Coronary artery (tissue), 2 donors: ENCODE measurements around the gene MGMT.
A peak's percentile ranks its signal among the peaks of the same experiment; 100 is the strongest.

Source experiments
- DNase-seq: peaks from one replicate; pipeline ENCODE4 v3.0.0-alpha.2; 2017; ENCODE audit warnings: low spot score
- H3K27ac ChIP-seq, 2 donors: fragments of 200-600 bp; sonication (generic); one replicate each; pipeline ENCODE4 v1.5.1; 2016 to 2019
- H3K4me3 ChIP-seq: fragments of 200-600 bp; sonication (generic); 2 replicates; pipeline ENCODE4 v1.5.1; 2016; ENCODE audit warnings: mild to moderate bottlenecking, moderate library complexity
- CTCF ChIP-seq: fragments of 200-600 bp; sonication (generic); IDR thresholded peaks from one replicate; pipeline ENCODE4 v1.5.1; 2019; ENCODE audit warnings: antibody characterized with exemption

The MGMT gene

GRCh38 chr10:129716881-129717280, 249.8 kb downstream of the MGMT start:
- no peak overlapping the region for H3K27ac ChIP-seq
- no peak overlapping the region for H3K4me3 ChIP-seq
- DNase-seq: no peak
- TF ChIP-seq CTCF: no peak

GRCh38 chr10:129717816-129718547, 250.9 kb downstream of the MGMT start:
- no peak for TF ChIP-seq CTCF
- no peak overlapping the region for H3K4me3 ChIP-seq
- peak; percentile 61 for DNase-seq
- no peak overlapping the region for H3K27ac ChIP-seq

- no peak for TF ChIP-seq CTCF
- H3K27ac ChIP-seq: no peak overlapping the region
- peak; percentile 62 for DNase-seq
- no peak overlapping the region for H3K4me3 ChIP-seq
Observed at GRCh38 chr10:129718548-129719414, 251.7 kb downstream of the MGMT start.

- H3K27ac ChIP-seq: no peak overlapping the region
- peak; percentile 59 for DNase-seq
- TF ChIP-seq CTCF: no peak
- H3K4me3 ChIP-seq: no peak overlapping the region
Observed at GRCh38 chr10:129719415-129719739, 252.3 kb downstream of the MGMT start.

GRCh38 chr10:129719889-129720590, 253.0 kb downstream of the MGMT start:
- H3K27ac ChIP-seq: no peak overlapping the region
- H3K4me3 ChIP-seq: no peak overlapping the region
- no peak for DNase-seq
- TF ChIP-seq CTCF: no peak

- TF ChIP-seq CTCF: no peak
- Histone ChIP-seq H3K4me3 (no peak overlapping the region), H3K27ac (no peak overlapping the region)
- no peak for DNase-seq
Observed at GRCh38 chr10:129725011-129725410, 258.0 kb downstream of the MGMT start.
